HG02759 (cell line): ENCODE measurements around the gene BARX1.
"Not testable (repeated sequence)": the region's sequence is repeated elsewhere in the genome, so short reads cannot be mapped to it uniquely, and the experiment has no call there.

Source experiments
- ATAC-seq: cut with Tn5 transposase; IDR thresholded peaks from one replicate; pipeline ENCODE4 v1.9.1; 2021; ENCODE audit warnings: mild to moderate bottlenecking, moderate library complexity; ENCODE audit not compliant: unreplicated experiment

BARX1 gene

GRCh38 chr9:93955111-93955980, at the start of gene BARX1:
BARX1 (minus strand) TSS chr9:93955355; CDS start chr9:93955146, 209 bp downstream.
- ATAC-seq: no peak

GRCh38 chr9:94002316-94003140, 47.4 kb upstream of the BARX1 start:
- no peak for ATAC-seq

- ATAC-seq: no peak
Observed at GRCh38 chr9:93996863-93997262, 41.7 kb upstream of the BARX1 start.

GRCh38 chr9:93996367-93996766, 41.2 kb upstream of the BARX1 start:
- no peak for ATAC-seq

- ATAC-seq: no peak
Observed at GRCh38 chr9:93994545-93994944, 39.4 kb upstream of the BARX1 start.

- no peak for ATAC-seq
Observed at GRCh38 chr9:93994132-93994531, 39.0 kb upstream of the BARX1 start.

- ATAC-seq: no peak
Observed at GRCh38 chr9:93992830-93993229, 37.7 kb upstream of the BARX1 start.

- ATAC-seq: no peak
Observed at GRCh38 chr9:93990448-93990847, 35.3 kb upstream of the BARX1 start.

GRCh38 chr9:93988056-93988455, 32.9 kb upstream of the BARX1 start:
- ATAC-seq: no peak

GRCh38 chr9:93984860-93985259, 29.7 kb upstream of the BARX1 start:
- ATAC-seq: no peak

- ATAC-seq: no peak
Observed at GRCh38 chr9:93983875-93984274, 28.7 kb upstream of the BARX1 start.

GRCh38 chr9:93979721-93980120, 24.6 kb upstream of the BARX1 start:
- ATAC-seq: no peak

- ATAC-seq: no peak
Observed at GRCh38 chr9:93978551-93978950, 23.4 kb upstream of the BARX1 start.

- ATAC-seq: no peak
Observed at GRCh38 chr9:93976973-93977372, 21.8 kb upstream of the BARX1 start.

GRCh38 chr9:93976081-93976480, 20.9 kb upstream of the BARX1 start:
- no peak for ATAC-seq

GRCh38 chr9:93975262-93975661, 20.1 kb upstream of the BARX1 start:
- ATAC-seq: no peak

- no peak for ATAC-seq
Observed at GRCh38 chr9:93974151-93974550, 19.0 kb upstream of the BARX1 start.

GRCh38 chr9:93972655-93973054, 17.5 kb upstream of the BARX1 start:
- ATAC-seq: not testable (repeated sequence)

- ATAC-seq: no peak
Observed at GRCh38 chr9:93969328-93969661, 14.1 kb upstream of the BARX1 start.

GRCh38 chr9:93968451-93969327, 13.5 kb upstream of the BARX1 start:
- no peak for ATAC-seq
